Epithelial cell of alveolus of lung (primary cell): ENCODE measurements around the gene GNAZ. TPM values are rescaled to one million over a fixed set of nuclear protein-coding genes. Genes with fewer than 3 reads are reported as not detected.

Experiments
- total RNA-seq: library from RNA; depleted of rRNA; stranded (reverse); fragments of >200 nt; gene quantifications from 2 replicates; pipeline ENCODE4 v1.2.1, GENCODE V29; 2015

The GNAZ gene
- 0.52 and 1.2 TPM in 2 replicates for total RNA-seq

DNA sequence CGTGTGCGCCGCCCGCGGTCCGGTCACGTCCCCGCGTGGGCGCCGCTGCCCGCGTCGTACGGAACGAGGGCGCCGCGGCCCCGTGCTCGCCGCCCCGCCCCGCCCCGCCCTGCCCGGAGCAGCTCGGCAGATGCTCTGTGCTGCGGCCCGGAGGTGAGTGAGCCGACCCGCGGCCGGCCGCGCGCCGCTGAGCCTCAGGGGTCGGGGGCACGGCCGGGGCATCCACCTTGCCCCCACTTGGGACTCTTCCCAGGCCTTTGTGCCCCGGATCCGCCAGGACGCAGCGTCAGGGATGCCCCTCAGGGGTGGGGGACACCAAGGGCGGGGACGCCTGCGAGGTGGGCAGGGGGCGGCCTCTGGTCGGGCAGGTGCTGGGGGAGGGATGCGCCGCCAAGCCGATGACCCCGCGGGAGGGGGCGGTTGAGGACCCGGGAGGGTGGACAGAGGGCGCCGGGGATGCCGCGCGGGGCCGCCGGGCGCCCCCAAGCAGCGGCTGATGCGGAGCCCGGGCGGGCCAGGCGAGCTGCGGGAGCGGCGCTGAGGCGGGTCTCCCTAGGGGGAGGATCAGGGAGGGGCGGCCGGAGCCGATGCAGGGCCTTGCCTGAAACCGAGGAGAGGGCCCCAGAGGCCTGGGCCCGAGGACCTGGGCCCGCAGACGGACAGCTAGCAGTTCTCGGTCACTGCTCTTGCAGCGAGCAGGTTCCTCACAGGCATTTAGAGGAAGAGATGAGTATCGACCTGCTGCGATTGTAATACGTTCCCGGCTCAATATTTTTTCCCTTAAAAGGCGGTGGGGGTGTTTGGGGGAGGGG, at the start of gene GNAZ:
Gene GNAZ (plus strand): TSS at position 102 of the 812 bp plus-strand sequence. CDS start 25,177 bp downstream, outside the sequence.

DNA sequence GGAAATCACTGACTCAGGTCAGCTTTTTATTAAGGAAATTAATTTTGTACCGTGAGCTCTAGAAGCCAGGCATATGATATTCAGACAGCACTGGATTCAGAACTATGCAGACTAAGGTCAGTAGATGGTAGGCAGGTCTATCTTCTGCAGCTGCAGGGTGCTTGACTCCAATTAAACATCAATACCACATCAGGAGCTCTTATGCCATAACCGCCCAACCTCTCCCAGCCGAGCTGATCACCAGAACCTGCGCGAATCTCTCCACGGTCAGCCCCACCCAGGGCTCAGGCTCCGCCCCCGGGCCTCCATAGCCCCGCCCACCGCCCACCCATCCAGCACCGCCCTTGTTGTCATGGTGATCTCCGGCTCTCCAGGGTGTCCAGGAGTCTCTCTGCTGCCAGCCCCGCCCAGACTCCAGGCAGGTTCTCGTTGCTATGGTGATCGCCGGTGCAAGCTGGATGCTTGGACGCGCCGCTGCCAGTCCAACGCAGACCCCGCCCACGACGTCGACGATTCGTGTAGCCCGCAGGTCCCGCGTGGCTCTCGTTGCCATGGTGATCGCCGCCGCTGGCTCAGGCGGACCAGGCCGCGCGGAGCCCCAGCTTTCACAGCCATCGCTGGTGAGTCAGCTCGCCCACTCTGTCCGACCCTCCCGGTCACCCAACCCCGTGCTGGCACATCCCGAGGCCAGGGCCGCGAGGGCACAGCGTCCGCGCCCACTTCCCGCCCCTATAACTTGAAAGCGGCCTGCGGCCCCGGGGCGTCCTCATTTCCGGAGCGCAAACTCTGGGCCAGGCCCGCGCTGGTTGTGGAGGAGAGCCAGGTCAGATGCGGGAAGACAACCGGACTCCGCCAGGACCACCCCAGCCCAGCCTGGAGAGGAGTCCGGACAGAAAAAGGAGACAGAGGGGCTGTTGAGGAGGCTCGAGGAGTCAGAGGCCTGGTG, 74.9 kb downstream of the GNAZ start, which contains the start of gene RAB36:
Gene RAB36 (plus strand): TSS at position 546 of the 946 bp plus-strand sequence. CDS start 1,140 bp downstream, outside the sequence.

Other genes starting within 250 kb of the GNAZ start
- gene IGLL5, start 182.7 kb upstream of the GNAZ start, total RNA-seq, result not detected in 2 replicates
- gene RSPH14, start 71.5 kb downstream of the GNAZ start, total RNA-seq, result 0.39 TPM in 1 of 2 replicates, not detected in the other
- 3.2 and 5.9 TPM in 2 replicates for gene RAB36, start 75.0 kb downstream of the GNAZ start, total RNA-seq
- gene BCR, start 110.0 kb downstream of the GNAZ start, total RNA-seq, result 26.1 and 47.5 TPM in 2 replicates